GM19193 (cell line): ENCODE measurements around the gene EEFSEC.

Source experiments
- POLR2A ChIP-seq: IDR thresholded peaks from 4 replicates; pipeline ENCODE4 v1.6.1; 2011; ENCODE audit not compliant: insufficient read depth, insufficient read length; ENCODE audit errors: extremely low read depth

EEFSEC gene

DNA sequence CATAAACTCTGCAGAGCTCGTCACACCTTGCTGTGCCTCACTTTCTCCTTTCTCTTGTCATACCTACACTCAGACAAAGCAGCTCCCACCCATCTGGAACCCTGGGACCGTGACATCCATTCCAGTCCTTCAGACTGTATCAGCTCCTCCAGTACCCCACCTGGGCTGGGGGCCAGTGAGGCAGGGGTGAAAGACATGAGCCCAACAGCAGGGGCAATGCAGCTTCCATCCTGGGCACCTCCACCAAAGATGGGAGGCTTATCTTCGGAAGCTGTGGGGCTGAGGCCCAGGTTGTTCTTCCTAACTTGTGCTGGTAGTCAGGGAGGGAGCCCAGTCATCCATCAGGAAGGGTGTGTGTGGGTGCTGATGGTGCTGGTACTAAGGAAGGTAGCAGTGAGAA lies 109.2 kb downstream of the EEFSEC start:
- no peak for TF ChIP-seq POLR2A

DNA sequence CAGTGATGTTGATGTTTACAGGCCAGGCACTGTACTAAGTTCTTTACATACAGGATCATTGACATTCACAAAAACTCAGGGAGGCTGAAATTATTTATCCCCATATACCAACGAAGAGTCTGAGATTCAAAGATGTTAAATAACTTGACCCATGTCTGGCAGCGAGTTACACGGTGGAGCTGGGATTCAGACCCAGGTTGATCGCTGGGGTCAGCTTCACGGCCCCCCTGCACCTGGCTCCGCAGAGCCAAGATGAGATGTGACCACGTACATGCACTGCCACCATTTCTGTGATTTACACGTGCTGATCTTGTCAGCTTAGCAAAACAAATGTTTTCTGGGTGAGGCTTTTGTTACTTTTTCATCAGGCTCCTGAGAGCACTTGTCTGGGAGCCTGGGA lies 109.8 kb downstream of the EEFSEC start:
- no peak for TF ChIP-seq POLR2A

GRCh38 chr3:128263946-128264345 lies 110.7 kb downstream of the EEFSEC start:
- no peak for TF ChIP-seq POLR2A

DNA sequence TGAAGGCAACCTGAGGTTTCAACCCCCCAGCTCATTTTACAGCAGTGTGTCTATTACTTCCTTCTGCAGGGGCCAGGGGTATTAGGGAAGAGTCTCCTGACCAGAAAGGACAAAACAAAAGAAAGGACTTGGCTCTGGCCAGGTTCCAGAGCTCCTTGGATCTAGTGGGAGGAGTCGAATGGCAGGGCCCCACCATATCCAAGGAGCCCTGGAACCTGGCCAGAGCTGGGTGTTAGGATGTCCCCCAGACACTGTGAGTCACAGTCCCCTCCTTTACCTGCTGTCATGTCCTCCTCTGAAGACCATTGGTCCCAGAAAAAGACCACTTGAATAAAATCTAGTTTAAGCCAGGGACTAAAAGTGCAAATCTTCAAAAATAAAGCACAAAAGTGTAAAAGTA lies 113.2 kb downstream of the EEFSEC start:
- TF ChIP-seq POLR2A, result no peak

GRCh38 chr3:128267541-128267940 lies 114.3 kb downstream of the EEFSEC start:
- TF ChIP-seq POLR2A, result no peak

DNA sequence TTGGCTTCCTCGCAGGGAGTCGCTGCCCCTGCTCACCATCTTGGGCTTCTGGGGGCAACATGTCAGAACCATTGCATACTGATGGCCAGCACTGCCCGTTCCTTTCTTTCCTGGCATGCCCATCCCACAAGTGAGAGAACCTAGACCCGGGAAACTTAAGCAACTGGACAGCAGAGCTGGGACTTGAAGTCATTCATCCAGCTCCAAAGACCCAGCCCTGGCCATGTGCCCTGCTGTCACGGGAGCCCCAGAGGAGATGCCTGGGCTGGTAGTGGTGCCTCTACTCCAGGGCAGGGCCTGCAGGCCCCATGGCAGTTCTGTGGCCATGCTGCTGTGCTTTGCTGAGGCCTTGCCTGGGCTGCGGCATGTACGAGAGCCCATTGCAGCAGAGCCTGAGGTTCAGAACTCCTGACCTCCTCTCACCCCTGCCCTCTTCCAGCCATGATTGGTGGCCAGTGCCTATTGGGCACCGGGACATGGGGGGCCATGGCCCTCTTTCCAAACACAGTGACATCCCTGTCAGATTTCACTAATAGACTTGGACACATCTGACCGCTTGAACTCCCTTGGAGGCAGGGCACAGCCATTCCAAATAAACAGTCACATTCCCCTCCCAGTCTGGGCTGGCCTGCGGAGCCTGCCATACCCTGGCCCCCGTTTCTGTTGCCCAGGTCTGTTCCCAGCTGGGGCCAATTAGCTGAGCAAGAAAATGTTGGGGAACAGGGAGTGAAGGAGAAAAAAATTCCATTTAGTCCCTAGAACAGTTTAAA lies 115.9 kb downstream of the EEFSEC start:
- no peak for TF ChIP-seq POLR2A

DNA sequence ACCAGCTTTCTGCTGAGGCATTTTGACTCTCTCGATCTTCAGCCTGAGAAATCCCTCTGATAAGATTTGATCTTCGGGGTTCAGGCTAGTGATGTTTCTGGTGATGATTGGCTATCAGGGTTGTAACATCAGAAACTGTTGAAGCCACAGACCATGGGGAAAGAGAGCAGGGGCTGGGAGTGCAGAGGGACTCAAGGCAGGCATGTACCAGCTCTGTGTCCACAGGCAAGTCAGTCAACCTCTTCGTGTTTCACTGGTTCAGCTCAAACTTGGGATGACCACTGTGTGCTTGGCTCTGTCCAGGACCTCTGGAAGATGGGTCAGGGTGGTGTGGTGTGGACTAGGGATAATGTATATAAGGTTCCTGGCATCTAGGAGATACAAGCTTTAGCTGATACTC lies 116.5 kb downstream of the EEFSEC start:
- no peak for TF ChIP-seq POLR2A

DNA sequence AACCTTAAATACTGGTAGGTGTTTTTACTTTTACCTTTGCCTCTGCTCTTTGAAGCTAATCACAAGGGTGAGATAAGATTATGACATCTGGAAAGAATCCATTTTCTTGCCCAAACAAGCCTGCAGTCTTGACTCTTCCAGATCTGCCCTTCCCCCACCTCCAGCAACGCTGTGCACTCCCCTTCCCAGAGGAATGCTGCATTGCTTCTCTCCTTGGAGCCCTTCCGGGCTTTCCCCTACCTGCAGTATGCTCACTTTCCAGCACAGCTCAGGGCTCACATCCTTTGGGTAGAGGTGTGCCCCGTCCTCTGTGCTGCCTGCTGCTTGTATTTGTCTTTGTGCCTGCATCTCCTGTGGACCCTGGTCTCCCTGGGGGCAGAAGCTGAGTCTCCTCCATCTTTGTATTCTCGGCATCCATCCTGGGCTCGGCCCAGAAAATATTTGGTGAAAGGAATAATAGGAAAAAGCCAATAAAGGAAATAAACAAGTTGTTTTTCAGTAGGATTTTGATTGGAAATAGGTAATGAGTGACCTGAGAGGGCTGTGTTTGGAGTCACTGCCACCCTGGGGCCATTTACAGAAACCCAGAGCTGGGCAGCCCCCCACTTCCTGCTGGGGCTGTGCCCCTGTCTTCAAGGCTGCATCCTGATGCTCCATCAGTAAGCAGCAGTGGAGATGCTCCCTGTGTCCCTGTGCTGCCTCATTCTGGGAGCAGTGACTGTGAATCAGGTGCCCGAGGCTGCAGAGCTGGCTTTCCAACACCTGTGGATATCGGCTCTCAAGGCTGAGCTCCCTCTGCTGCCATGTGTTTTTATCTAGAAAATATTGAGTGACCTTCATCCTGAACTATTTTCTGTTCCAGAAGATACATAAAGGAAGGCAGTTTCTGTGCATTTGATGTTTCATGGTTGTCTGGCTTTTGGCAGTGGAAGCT lies 117.5 kb downstream of the EEFSEC start:
- TF ChIP-seq POLR2A, result no peak

GRCh38 chr3:128271536-128272332 lies 118.5 kb downstream of the EEFSEC start:
- TF ChIP-seq POLR2A, result no peak

GRCh38 chr3:128273109-128273840 lies 120.0 kb downstream of the EEFSEC start:
- TF ChIP-seq POLR2A, result no peak

- no peak for TF ChIP-seq POLR2A
Observed at GRCh38 chr3:128273841-128274573, 120.7 kb downstream of the EEFSEC start.

DNA sequence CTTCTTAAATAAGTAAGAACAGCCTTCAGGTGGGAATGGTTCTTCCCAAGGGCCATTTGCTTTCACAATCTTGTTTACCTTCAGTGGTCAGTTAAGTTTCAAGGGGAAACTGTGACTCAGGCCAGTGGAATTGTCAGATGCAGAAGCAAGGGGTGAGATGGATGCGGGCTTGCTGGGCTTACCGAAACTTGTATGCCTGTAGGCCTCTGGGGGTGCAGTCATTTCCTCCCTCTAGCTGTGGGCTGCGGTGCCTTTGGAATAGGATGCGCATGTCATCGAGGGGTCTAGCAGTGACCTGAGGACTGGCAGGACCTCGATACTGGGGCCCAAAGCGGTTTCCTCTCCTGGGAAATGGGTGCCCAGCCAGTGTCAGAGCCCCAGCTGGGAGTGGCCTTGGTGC lies 121.6 kb downstream of the EEFSEC start:
- no peak for TF ChIP-seq POLR2A

GRCh38 chr3:128275316-128276145 lies 122.2 kb downstream of the EEFSEC start:
- no peak for TF ChIP-seq POLR2A

- TF ChIP-seq POLR2A, result no peak
Observed at GRCh38 chr3:128276146-128276435, 122.8 kb downstream of the EEFSEC start.
